CD4-positive, alpha-beta T cell treated with Interleukin-4 for 4 hours (primary cell): ENCODE measurements around the gene RAB42.
"Not testable (repeated sequence)": the region's sequence is repeated elsewhere in the genome, so short reads cannot be mapped to it uniquely, and the experiment has no call there.

Experiments used
- DNase-seq: peaks from one replicate; pipeline ENCODE4 v3.0.0-alpha.2; 2020

The RAB42 gene

DNA sequence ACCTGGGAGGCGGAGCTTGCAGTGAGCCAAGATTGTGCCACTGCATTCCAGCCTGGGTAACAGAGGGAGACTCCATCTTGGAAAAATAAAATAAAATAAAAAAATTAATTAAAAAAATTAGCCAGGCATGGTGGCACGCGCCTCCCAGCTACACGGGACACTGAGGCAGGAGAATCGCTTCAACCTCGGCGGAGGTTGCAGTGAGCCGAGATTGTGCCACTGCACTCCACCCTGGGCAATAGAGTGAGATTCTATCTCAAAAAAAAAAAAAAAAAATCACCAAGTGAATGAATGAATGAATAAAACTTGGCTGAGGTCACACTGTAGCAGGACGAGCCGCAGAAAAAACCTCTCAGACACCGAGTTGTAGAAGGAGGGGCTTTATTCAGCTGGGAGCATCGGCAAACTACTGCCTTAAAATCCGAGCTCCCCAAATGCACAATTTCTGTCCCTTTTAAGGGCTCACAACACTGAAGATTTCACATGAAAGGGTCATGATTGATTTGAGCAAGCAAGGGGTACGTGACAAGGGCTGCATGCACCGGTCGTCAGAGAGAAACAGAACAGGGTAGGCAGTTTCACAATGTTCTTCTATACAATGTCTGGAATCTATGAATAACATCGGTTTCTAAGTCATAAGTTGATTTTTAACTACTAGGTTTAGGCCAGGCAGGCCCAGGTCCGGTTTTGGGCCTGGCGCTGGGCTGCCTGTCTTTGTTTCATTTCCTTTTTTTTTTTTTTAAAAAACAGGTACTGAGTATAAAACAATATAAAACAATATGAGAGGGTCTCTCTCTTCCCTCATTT lies 5.3 kb upstream of the RAB42 start:
- not testable (repeated sequence) for DNase-seq

DNA sequence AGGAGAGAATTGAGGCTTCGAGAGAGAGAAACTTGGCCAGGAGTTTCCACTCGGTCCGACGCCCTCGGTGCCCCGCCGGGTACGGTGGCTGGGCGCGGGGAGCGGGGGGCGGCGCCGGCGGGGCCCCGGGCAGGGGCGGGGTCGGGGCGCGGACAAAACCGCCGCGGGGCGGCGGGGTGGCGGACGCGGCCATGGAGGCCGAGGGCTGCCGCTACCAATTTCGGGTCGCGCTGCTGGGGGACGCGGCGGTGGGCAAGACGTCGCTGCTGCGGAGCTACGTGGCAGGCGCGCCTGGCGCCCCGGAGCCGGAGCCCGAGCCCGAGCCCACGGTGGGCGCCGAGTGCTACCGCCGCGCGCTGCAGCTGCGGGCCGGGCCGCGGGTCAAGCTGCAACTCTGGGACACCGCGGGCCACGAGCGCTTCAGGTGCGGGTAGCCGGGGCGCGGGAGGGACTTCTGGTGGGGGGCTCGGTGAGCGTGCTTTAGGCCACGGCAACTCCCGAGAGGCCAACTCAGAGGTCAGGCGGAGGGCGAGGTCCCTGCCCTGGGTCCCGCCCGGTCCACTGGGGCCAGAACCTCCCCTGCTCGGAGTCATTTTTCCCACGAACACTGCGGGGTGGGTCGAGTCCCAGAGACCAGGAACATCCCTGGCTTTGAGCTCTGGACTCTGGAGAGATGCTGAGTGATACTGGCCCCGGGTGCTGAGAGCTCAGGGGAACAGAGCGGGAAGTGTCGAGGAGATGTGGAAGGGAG lies 431 bp downstream of the RAB42 start:
- DNase-seq = no peak

DNA sequence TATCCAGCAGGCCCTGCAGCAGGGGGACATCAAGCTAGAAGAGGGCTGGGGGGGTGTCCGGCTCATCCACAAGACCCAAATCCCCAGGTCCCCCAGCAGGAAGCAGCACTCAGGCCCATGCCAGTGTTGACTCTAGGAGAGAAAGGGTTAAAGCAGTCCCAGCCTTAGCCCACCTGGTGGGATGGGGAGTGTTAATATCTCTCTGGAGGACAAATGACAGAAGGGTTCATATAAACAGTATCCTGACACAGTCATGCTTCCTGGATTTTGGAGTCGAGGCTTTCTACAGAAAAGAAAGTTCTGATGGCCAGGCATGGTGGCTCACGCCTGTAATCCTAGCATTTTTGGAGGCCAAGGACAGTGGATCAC lies 1.9 kb downstream of the RAB42 start:
- DNase-seq = not testable (repeated sequence)

DNA sequence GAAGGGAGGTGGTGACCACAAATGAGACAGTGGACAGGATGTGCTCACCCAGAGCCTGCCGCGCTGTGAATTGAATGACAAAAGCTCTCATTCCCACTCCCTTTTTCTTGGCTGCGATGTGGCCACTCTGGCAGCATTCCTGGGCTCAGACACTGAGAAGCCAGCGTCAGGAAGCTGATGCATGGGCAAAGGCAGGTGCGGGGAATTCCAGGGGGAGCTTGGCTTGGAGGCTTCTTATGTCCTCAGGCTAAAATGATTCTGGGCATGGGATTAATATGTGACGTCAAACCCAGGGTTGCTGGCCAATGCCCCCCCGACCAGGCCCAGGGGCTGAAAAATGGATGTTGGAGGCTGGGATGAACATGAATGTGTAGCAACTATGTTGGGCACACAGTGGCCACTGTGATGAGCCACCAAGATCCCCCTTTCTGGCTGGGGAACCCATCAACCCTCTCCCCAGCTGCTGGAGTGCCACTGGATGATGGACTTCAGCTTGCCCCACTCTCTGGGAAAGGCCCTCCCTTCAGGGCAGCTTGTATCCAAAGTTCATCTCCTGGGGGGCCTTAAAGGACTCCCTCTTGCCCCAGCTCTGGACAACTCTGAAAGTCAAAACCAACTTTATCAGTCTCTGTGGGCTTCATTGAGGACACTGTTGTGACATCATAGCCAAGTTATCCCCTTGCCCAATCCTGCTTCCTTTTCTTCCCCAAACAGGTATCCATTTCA lies 2.8 kb downstream of the RAB42 start:
- DNase-seq = not testable (repeated sequence)

DNA sequence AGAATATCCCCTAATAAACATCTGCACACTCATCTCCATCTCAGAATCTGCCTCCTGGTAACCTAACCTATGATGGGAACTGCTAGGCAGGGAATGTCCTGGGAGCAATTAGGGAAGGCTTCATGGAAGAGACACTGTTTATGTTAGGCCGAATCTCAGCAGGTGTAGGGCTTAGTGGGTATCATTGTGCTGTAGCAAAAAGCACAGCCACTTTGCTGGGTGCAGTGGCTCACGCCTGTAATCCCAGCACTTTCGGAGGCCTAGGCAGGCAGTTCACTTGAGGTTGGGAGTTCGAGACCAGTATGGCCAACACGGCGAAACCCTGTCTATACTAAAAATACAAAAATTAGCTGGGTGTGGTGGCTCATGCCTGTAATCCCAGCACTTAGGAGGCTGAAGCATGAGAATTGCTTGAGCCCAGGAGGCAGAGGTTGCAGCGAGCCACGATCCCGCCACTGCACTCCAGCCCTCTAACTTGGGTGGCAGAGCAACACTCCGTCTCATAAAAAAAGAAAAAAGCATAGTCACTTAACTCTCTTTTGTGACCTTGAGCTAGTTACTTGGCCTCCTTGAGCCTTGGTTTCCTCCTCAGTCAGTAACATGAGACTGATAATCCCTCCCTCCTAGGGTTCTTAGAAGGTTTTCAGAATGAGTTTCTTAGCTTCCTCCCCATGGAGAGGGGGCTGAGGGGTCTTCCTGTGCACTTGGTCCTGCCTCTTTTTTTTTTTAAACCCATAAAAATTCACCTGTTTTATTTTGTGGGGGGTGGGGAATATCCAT lies 3.5 kb downstream of the RAB42 start:
- no peak for DNase-seq

DNA sequence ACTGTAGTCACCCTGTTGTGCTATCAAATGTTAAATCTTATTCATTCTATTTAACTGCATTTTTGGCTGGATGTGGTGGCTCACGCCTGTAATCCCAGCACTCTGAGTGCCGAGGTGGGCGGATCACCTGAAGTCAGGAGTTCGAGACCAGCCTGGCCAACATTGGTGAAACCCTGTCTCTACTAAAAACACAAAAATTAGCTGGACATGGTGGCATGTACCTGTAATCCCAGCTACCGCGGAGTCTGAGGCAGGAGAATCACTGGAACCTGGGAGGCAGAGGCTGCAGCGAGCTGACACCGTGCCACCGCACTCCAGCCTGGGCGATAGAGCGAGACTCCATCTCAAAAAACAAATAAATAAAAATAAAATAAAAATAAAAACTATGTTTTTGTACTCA lies 4.2 kb downstream of the RAB42 start:
- DNase-seq = not testable (repeated sequence)

DNA sequence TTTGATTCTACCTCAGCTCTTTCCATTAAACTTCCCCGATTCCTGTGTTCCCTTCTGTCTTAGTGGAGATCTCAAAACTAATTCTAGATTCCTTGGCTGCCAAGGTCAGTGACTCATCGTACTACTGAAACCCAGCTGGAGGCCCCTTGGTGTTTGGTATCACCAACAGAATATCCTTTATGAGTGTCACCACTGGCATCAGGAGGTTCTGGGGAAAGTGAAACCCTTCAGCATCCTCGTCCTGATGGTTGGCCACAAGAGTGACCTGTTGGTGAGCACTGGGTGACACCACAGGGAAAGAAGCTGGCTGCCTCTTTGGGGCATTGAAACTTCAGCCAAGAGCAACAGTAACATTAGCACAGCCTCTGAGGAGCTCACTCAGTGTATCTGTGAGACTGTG lies 9.6 kb downstream of the RAB42 start:
- DNase-seq = no peak

DNA sequence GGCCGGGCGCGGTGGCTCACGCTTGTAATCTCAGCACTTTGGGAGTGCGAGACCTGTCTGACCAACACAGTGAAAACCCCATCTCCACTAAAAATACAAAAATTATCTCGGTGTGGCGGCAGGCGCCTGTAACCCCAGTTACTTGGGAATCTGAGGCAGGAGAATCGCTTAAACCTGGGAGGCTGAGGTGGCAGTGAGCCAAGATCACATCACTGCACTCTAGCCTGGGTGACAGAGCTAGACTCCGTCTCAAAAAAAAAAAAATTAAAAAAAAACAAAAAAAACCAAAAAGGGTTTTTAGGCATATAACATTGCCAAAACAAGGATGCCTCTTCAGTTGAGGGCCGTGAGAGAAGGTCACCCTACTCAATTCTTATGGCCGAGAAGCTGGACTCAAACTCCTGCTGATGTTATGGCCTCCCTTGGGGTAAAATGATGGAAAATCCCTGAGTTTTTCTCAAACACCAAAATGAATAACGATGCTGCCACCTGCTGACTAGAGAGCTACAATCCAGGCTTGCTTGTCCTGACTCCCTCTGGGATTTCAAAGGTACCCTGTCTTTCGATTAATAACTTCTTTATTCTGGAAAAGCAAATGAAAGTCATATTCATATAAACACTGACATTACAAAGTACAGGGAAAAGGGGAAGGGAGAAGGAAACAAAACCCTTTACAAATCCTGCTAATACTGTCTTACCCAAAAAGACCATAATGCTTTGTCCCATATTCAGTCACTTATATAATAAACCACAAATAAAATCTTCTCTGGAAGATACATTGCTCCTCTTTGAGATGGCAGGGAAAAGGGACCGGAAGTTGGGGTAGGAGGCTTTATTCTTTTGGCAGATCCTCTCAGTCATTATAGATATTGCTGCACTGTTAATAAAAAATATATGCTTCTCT lies 10.7 kb downstream of the RAB42 start:
- peak; percentile 28 for DNase-seq

DNA sequence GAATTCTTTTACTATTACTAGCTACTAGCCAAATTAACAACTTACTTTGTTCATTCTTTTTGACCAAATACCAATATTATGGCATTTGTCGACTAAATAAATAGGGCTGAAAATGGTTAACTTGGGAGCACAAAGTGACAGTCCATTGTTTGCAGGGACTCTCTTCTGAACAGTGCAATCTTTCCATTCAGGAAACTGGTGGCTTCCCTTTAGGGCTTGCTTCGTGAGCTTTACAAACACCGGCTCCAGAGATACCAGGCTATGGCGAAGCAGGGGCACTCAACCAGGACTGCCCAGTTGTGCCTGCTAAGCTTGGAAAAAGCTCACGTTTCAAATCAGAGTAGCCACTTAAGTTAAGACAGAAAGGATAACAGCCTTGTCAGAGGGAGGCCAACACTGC lies 12.3 kb downstream of the RAB42 start:
- no peak for DNase-seq

DNA sequence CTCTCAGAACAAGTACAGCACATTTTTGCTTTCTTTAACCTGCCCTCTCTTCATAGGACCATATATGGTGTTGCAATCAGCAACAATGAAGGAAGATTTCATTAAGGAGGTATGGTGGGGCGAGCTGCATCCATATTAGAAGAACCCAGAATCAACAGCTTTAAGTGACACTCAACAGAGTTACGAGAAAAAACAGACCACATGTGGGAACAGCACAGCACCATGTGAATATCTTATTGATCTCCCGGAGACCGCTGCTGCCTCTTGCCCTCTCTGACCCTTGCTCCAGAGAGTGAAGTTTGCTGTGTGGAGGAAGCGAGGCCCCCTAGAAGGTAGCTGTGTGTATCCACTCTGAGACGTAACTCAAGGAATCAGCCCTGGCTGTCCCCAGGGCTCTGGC lies 12.9 kb downstream of the RAB42 start:
- DNase-seq = no peak

DNA sequence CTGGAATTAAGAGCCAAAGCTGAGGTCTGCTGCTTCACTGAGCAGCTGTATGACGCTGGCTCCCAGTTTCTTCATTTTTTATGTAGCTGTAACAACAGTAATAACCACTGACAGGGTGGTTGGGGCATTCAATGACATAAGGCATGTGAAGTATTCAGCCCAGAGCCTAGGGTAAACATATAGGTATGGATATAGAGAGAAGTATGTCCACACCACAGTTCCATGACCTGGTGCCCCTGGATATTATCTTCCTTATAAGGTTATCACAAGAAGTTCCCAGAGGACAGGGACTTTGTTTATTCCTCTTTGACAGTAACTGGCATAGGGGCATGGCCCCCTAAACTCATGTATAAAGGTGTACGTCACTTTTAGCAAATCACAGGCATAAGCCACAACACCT lies 14.7 kb downstream of the RAB42 start:
- DNase-seq = no peak

DNA sequence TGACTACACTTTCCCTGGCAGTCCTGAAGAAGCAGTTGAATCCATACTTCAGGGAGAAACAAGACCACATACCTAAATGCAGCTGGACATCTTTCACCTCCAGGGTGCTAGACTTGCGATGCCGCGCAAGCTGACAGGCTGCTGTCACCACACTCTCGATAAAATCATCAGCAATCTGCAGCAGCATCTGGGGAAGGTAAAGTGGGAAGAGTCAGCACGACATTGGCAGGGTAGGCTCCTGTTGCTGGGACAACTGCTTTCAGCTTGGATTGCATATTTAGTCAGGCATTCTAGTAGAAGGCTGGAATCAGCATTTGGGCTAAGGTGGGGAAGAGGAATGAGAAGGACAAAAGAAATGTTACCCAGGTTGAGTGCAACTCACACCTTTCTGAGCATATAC lies 21.1 kb downstream of the RAB42 start:
- DNase-seq = no peak

DNA sequence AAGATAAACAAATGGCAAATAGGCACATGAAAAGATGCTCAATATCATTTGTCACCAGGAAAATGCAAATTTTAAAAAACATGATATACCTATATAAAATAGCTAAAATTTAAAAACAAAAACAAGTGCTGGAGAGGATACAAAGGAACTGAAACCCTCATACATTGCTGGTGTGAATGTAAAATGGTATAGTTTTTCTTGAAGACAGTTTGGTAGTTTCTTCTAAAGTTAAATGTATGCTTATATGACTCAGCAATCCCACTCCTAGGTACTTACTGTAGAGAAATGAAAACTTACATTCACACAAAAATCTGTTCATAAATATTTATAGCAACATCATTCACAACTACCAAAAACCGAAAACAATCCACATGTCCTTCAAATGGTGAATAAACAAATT lies 39.6 kb downstream of the RAB42 start:
- no peak for DNase-seq

DNA sequence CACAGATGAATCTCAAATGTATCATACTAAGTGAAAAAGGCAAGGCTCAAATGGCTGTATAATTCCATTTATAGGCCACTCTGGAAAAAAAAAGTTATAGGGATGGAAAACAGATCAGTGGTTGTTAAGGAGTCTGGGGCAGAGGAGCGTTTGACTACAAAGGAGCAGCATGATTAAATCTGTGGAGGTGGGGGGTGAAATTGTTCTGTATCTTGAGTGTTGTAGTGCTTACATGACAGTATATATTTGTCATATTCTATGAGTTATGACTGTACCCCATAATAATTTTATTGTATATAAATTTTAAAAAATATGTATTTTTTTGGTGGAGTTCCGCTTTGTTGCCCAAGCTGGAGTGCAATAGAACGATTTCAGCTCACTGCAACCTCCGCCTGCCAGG lies 40.5 kb downstream of the RAB42 start:
- no peak for DNase-seq

DNA sequence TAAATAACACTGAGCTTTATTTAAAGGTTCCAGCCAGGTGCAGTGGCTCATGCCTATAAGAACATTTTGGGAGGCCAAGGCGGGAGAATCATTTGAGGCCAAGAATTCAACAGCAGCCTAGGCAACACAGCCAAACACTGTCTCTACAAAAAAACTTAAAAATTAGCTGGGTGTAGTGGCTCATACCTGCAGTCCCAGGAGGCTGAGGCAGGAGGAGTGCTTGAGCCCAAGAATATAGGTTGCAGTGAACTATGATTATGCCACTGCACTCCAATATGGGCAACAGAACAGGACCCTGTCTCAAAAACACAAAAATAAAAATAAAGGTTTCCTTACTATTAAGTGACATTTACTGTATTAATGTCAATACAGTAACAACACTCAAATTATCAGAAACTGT lies 48.7 kb downstream of the RAB42 start:
- peak; percentile 39 for DNase-seq

DNA sequence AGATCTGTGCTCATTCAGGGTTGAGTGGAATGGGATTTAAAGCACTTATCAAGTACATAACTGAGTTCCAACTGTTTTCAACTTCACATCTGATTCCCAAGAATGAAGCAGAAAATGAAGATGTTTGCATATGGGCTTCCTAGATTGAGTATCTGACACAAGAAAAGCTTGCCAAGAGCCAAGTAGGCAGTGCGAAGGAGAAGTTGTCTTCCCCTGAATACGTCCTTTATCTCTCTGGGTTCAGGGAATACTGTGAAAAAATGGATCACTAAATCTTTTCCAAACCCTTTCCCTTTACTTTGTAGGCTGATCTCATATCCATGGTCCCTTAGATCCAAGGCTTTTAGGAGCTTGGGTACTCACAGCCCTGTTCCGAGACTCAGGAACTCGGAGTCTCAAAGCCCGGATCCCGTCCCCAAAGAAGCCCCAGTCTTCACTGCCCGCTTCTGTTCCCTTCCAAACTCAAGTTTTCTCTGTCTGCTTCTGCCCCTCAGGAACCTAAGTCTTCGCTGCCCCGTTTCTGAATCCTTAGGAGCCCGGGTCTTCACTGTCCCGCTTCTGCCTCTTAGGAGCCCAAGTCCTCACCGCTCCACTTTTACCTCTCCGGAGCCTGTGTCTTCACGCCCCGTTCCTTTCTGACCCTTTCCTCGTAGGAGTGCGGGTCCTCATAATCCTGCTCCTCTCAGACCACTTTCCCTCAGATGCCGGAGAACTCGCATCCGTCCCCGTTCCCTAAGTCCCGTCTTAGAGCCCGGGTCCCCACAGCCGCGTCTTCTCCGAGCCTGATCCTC lies 50.2 kb downstream of the RAB42 start:
- no peak for DNase-seq

DNA sequence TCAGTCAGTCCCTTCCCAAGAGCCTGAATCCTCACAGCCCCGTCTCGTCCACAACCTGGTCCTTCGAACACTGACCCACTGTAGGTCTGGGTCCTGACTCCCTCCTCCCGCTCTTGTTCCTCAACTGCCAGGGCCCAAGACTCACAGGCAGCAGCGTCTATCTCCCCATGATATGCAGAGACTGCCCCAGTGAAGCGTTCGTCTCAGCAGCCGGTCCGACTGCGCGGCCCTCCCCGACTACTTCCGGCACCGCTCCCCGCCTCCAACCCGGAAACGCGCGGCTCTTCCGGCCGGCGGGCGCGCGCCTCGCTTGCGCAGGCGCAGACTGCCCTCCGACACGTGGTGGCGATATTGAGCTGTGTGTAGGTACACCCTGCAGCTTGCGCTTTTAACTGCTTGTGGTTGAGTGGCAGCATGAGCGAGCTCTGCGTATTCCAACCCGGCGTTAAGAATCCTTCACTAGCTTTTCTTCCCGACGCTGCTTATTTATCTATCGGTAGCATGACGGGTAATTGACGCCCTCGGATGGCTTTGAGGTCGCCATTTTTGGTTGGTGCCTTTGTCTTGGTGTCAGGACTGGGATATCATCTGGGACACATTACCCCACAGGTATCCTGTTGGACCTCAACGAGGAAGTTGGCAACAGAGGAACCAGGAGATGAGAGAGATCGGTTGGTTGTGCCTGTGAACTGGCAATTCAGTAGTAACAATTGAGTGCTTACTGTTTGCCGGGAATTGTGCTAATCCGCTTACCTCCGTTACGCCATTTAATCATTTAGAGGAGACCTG lies 51.0 kb downstream of the RAB42 start, which contains the start of gene TAF12:
Gene TAF12, minus strand, starts transcription at position 221 of the 789 bp plus-strand sequence. CDS start 20,986 bp downstream, outside the sequence.
- peak; percentile 96 for DNase-seq

DNA sequence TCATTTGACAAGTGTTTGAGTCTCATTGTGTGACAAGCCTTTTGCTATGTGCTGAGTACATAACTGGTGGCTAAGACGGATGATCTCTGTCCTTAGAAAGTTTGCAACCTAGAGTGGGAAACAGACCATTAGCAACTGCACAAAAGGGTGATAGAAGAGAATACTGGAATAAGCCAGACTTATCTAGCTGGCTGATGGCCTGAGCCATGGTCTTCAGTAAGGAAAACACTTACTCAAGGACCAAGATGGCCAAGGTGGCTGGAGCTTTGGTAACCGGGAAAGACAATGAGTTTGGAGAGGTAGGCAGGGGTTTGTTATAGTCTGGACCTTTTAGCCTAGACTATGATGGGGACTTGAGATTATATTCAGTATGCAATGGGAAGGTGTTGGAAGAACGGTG lies 52.4 kb downstream of the RAB42 start:
- no peak for DNase-seq
